HCT116 (cell line): ENCODE data around the gene RFPL2.

Experiments used
- CEBPB ChIP-seq: IDR thresholded peaks from 2 replicates; pipeline ENCODE4 v1.6.1; 2012; ENCODE audit warnings: low read depth
- POLR2A ChIP-seq: IDR thresholded peaks from 2 replicates; pipeline ENCODE4 v1.7.0; 2011; ENCODE audit warnings: borderline replicate concordance; ENCODE audit not compliant: insufficient read depth, insufficient read length; ENCODE audit errors: extremely low read depth
- TCF7L2 ChIP-seq: IDR thresholded peaks from 2 replicates; pipeline ENCODE4 v1.7.0; 2011; ENCODE audit warnings: borderline replicate concordance, inconsistent platforms; ENCODE audit not compliant: insufficient read depth, insufficient read length; ENCODE audit errors: extremely low read depth
- TF ChIP-seq, protein P1 (sequence below), 3 experiments: fragments of 200-600 bp in 1 of 3; sonication (generic) in 1 of 3; IDR thresholded peaks in 2 of 3; conservative IDR thresholded peaks in 1 of 3; 2 replicates each; pipeline ENCODE4 v1.5.1; 2012 to 2017; ENCODE audit warnings: low read depth in 2 of 3, low read length in 2 of 3, antibody characterized with exemption in 1 of 3, borderline replicate concordance in 1 of 3, control low read depth in 1 of 3, mild to moderate bottlenecking in 1 of 3, mixed read lengths in 1 of 3, mixed run types in 1 of 3, moderate library complexity in 1 of 3; ENCODE audit not compliant: insufficient read depth in 1 of 3
- TF ChIP-seq, protein P2 (sequence below): IDR thresholded peaks from 2 replicates; pipeline ENCODE4 v1.6.1; 2012

DNA sequence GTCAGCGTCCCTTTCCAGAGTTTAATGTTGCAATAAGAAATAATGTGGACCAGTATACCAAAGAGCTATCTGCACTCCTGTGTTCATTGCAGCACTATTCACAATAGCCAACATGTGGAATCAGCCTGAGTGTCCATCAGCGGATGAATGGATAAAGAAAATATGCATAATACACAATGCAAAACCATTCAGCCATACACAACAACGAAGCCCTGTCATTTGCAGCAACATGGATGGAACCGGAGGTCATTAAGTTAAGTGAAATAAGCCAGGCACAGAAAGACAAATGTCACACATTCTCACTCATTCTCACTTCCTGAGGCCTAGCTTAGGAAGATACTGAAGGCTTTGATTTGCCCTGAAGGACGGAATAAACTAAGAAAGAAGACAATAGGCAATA lies 28.2 kb upstream of the RFPL2 start:
- TF ChIP-seq POLR2A (no peak), CEBPB (no peak), TCF7L2 (no peak)
- TF ChIP-seq, protein P1, sequence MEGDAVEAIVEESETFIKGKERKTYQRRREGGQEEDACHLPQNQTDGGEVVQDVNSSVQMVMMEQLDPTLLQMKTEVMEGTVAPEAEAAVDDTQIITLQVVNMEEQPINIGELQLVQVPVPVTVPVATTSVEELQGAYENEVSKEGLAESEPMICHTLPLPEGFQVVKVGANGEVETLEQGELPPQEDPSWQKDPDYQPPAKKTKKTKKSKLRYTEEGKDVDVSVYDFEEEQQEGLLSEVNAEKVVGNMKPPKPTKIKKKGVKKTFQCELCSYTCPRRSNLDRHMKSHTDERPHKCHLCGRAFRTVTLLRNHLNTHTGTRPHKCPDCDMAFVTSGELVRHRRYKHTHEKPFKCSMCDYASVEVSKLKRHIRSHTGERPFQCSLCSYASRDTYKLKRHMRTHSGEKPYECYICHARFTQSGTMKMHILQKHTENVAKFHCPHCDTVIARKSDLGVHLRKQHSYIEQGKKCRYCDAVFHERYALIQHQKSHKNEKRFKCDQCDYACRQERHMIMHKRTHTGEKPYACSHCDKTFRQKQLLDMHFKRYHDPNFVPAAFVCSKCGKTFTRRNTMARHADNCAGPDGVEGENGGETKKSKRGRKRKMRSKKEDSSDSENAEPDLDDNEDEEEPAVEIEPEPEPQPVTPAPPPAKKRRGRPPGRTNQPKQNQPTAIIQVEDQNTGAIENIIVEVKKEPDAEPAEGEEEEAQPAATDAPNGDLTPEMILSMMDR (IDR thresholded peaks at IDR 0.05 in 2 of 3, conservative IDR thresholded peaks at IDR 0.05 in 1 of 3; ENCODE audit: borderline replicate concordance in 1 of 3, insufficient read depth in 1 of 3, low read depth in 2 of 3, low read length in 2 of 3): no peak
- TF ChIP-seq, protein P2, sequence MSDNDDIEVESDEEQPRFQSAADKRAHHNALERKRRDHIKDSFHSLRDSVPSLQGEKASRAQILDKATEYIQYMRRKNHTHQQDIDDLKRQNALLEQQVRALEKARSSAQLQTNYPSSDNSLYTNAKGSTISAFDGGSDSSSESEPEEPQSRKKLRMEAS: no peak
